Upper lobe of right lung (tissue), 1 donor: ENCODE data around the gene C1orf167. TPM values are rescaled to one million over a fixed set of nuclear protein-coding genes. Genes with fewer than 3 reads are reported as not detected.
"Not testable (repeated sequence)": the region's sequence is repeated elsewhere in the genome, so short reads cannot be mapped to it uniquely, and the experiment has no call there.

Experiments
- ATAC-seq: fragments of 200-7000 bp; cut with Tn5 transposase; one replicate; pipeline ENCODE4 v1.9.1; 2020; ENCODE audit warnings: mild to moderate bottlenecking, moderate library complexity
- DNase-seq: peaks from one replicate; pipeline ENCODE4 v3.0.0-alpha.2; 2020
- H3K27ac ChIP-seq: fragments of 200-600 bp; one replicate; pipeline ENCODE4 v1.8.0; 2022
- H3K27me3 ChIP-seq: fragments of 200-600 bp; one replicate; pipeline ENCODE4 v1.8.0; 2022; ENCODE audit warnings: mild to moderate bottlenecking
- H3K36me3 ChIP-seq: fragments of 200-600 bp; one replicate; pipeline ENCODE4 v1.8.0; 2022
- H3K4me1 ChIP-seq: fragments of 200-600 bp; one replicate; pipeline ENCODE4 v1.8.0; 2022
- H3K4me3 ChIP-seq: fragments of 200-600 bp; one replicate; pipeline ENCODE4 v1.8.0; 2022; ENCODE audit warnings: mild to moderate bottlenecking
- H3K9me3 ChIP-seq: fragments of 200-600 bp; one replicate; pipeline ENCODE4 v1.8.0; 2022
- intact Hi-C: fragments of 100-400 bp; cut with DNase I; formaldehyde crosslinking; loops from one replicate; pipeline ENCODE4 v1.11.0; 2022
- total RNA-seq: library from RNA; stranded (reverse); fragmentation: NEBNext Ultra II Directional; extraction: Animal tissue kit (Norgen Biotek cat#: 25700); gene quantifications from one replicate; pipeline ENCODE4 v1.2.1, GENCODE V29; 2021
- TF ChIP-seq, protein P1 (sequence below): fragments of 200-600 bp; IDR thresholded peaks from one replicate; pipeline ENCODE4 v1.8.0; 2022; ENCODE audit warnings: antibody characterized with exemption
- donor health status: DM: no; HTN: yes; CAD: no; lungs with severe emphysema.

Gene C1orf167
- total RNA-seq, 1 donor from 2014 or later: 4.7 TPM

DNA sequence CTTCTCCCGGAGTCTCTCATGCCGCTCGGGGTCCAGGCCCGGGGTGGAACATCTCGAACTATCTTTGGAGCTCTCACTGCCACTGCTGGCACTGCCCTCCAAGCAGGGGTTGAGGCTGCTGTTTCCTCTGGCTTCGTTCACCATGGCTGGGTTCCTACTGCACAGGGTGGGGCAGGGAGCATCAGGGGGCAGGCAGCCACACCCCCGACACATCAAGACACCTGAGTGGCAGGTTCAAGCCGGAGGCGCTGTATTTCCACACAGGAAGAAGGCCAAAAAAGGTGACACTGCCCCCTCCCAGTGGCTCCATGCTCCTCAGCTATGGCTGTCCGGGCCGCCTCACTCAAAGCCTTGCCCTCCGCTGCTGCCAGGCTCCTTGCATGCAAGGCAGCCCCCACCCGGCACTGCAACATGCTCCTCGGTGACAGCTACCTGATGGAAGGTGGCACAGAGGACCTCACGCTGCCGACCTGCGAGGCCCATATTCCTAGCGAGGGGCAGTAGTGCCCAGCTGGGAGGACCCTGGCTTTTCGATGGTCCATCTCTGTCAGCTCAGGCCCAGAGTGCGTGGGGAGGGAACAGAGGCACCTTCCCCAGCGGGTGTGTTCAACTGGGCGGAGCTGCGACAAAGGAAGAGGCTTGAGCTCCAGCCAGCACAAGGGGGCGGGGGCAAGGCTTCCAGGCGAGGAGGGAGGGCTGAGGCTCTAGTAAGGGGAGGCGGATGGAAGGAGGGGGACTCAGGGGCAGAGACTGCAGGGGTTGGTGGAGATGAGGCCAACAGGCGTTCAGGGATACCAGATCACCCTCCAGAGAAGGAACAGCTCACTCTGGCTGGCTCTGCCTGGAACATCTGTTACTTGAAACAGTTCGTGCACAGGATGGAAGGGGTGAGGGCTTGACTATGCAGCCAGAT, 41.2 kb downstream of the C1orf167 start:
- H3K27ac ChIP-seq: peak overlapping the region; percentile 98
- TF ChIP-seq, protein P1, sequence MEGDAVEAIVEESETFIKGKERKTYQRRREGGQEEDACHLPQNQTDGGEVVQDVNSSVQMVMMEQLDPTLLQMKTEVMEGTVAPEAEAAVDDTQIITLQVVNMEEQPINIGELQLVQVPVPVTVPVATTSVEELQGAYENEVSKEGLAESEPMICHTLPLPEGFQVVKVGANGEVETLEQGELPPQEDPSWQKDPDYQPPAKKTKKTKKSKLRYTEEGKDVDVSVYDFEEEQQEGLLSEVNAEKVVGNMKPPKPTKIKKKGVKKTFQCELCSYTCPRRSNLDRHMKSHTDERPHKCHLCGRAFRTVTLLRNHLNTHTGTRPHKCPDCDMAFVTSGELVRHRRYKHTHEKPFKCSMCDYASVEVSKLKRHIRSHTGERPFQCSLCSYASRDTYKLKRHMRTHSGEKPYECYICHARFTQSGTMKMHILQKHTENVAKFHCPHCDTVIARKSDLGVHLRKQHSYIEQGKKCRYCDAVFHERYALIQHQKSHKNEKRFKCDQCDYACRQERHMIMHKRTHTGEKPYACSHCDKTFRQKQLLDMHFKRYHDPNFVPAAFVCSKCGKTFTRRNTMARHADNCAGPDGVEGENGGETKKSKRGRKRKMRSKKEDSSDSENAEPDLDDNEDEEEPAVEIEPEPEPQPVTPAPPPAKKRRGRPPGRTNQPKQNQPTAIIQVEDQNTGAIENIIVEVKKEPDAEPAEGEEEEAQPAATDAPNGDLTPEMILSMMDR: no peak
- DNase-seq (peak; percentile 94), ATAC-seq (peak; percentile 69)
- H3K9me3 ChIP-seq: no peaks in the 10 kb centered on the region
- no peaks in the 10 kb centered on the region for H3K27me3 ChIP-seq
- intact Hi-C loops: no loop called here
- H3K4me1 ChIP-seq: peaks cover 49% of the 10 kb centered on the region
- peaks cover 32% of the 10 kb centered on the region for H3K36me3 ChIP-seq
- H3K4me3 ChIP-seq: peak overlapping the region; percentile 94

GRCh38 chr1:11803924-11804665, 42.1 kb downstream of the C1orf167 start:
- peaks cover 31% of the 10 kb centered on the region for H3K36me3 ChIP-seq
- ATAC-seq, intact Hi-C loops, H3K9me3 ChIP-seq, H3K27me3 ChIP-seq: not testable (repeated sequence)
- H3K4me1 ChIP-seq: peaks cover 50% of the 10 kb centered on the region
- peak; percentile 22 for DNase-seq
- peak overlapping the region; percentile 94 for H3K4me3 ChIP-seq
- H3K27ac ChIP-seq: peak overlapping the region; percentile 98

DNA sequence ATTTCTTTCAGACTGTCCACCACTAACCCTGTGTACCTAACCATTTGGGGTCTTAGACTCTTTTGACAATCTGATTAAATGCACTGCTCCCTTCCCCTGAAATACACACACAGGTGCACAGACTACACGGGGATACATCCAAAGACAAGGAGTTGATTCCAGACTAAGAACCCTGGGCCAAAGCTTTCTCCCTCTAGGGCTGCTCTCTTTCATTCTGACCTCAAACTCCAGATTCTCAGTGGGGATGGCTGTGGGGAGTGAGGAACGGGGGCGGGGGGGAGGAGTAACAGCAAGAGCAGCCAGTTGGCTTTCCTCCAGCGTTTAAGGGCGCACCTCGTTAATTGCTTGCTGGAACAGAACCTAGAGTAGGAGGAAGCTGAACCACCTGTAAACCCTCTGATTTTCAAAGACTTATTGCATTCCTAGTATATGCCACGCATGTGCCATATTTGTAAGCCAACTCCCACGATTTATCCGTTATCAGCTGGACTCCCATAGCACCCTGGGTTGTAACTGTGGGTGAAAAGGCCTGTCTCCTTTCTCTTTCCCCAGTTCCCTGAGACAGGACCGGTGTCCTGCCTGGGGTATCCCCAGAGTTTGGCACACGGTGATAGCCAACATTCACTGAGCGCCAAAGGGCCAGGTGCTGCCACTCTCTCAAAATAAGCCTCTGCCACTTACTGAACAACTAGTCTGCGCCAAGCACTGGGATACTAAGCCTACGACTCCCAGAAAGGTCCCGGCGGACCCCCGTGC, 42.9 kb downstream of the C1orf167 start:
- H3K27ac ChIP-seq: peak overlapping the region; percentile 98
- H3K9me3 ChIP-seq: no peaks in the 10 kb centered on the region
- H3K27me3 ChIP-seq: no peaks in the 10 kb centered on the region
- H3K4me1 ChIP-seq: peaks cover 50% of the 10 kb centered on the region
- H3K4me3 ChIP-seq: peak overlapping the region; percentile 94
- DNase-seq: peak; percentile 79
- ATAC-seq: no peak
- TF ChIP-seq, protein P1: no peak
- intact Hi-C loops: no loop called here
- H3K36me3 ChIP-seq: peaks cover 29% of the 10 kb centered on the region

DNA sequence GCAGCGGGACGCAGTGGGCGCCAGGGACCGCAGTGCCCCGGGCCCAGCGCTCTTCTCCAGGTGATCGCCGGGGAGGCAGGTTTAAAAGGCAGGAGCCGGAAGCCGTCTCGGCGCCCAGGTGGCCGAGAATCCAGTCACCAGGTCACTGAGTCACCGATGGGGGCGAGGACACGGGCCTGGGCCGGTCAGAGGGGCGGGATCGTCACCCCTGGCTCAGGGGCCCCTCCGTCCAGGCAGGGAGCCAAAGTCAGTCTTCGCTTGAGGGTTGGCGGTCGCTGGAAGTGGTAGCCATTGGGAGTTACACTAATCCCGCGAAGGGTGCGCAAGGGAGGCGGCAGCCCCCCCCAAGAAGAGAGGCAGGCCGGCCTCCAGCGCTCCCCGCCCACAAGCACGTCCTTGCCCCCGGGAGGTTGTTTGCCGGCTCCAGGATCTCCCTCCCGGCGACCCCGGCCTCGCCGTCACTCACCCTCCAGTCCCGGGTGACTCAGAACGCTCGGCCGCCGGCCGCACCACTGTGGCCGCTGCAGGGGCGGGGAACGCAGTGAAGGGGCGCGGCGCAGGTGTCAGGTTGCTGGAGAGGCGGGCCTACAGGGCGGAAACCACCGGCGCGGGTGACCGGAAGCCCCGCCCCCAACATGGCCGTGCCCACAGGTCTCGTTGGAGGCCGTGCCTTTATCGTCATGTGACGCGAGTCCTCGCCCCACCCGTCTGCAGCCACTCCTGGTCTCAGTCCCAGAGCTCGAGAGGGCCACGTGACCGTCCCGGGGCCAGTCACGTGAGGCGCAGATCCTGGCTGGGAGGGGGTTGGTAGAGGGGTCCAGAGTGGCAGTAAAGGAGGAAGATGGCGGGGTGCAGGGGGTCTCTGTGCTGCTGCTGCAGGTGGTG, 43.7 kb downstream of the C1orf167 start, which contains the start of the genes CLCN6 and MTHFR:
TSS of gene CLCN6 (plus strand) at position 770 of the 885 bp plus-strand sequence. CDS start at position 842, 72 bp downstream.
TSS of gene MTHFR (minus strand) at position 543 of the 885 bp plus-strand sequence. CDS start 2,848 bp downstream, outside the sequence.
- H3K4me3 ChIP-seq: peak within 1 kb of the TSS; percentile 94
- peak within 1 kb of the TSS; percentile 98 for H3K27ac ChIP-seq
- no peaks in the 10 kb centered on the region for H3K9me3 ChIP-seq
- peak; percentile 91 for ATAC-seq
- TF ChIP-seq, protein P1: no peak
- H3K4me1 ChIP-seq: peaks cover 50% of the 10 kb centered on the region
- no peaks in the 10 kb centered on the region for H3K27me3 ChIP-seq
- DNase-seq: peak; percentile 100
- intact Hi-C loops: no loop called here
- H3K36me3 ChIP-seq: peaks cover 29% of the 10 kb centered on the region

- Histone ChIP-seq H3K9me3 (no peaks in the 10 kb centered on the region), H3K27ac (peak overlapping the region; percentile 98), H3K36me3 (peaks cover 26% of the 10 kb centered on the region), H3K4me3 (peak overlapping the region; percentile 94), H3K27me3 (no peaks in the 10 kb centered on the region), H3K4me1 (peaks cover 49% of the 10 kb centered on the region)
- peak; percentile 51 for ATAC-seq
- DNase-seq: no peak
- intact Hi-C loops: no loop called here
- TF ChIP-seq, protein P1: no peak
Measured at GRCh38 chr1:11806307-11806936, 44.4 kb downstream of the C1orf167 start.
